ENCODE data around the gene TMX4. TPM values are rescaled to one million over a fixed set of nuclear protein-coding genes. Genes with fewer than 3 reads are reported as not detected.

Gene TMX4
- total and polyA plus RNA-seq, 2 experiments from 2014 or later, result 2.5 to 7.5 TPM

DNA sequence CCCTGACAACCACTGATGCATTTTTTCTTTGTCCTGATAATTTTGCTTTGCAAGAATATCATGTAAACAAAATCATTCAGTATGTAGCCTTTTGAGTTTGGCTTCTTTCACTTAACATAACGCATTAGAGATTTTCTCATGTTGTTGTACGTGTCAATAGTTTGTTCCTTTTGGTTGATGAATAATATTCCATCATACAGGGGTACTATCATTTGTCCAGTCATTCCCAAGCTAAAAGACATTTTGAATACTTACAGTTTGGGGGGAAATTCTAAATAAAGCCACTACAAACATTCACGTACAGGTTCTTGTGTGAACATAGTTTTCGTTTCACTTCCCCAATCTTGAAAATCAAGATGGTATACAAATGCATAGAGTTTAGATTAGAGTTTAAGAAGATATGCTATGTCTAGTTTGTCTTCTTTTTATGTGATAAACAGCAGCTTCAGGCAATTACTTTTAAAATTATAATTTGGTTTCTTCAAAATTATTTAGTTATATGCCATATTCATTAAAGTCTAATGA is 84.5 kb downstream of the TMX4 start:
- no peaks in the 10 kb centered on the region for H4K20me1 ChIP-seq (replicated peaks; ENCODE audit: insufficient read depth)
- H3F3A ChIP-seq (replicated peaks; ENCODE audit: low read depth), result no peaks in the 10 kb centered on the region
- H3K4me3 ChIP-seq, result no peak overlapping the region
- no peak overlapping the region for H3K27ac Mint-ChIP-seq
- H3K4me3 Mint-ChIP-seq, result no peak overlapping the region
- ATAC-seq, result no peak
- no peaks in the 10 kb centered on the region for H3K4me1 ChIP-seq (ENCODE audit: insufficient read depth)
- H3K36me3 ChIP-seq (ENCODE audit: insufficient read depth), result no peaks in the 10 kb centered on the region
- 0 out of 2 replicates have a peak, but pooled peaks cover 4% of the 10 kb centered on the region for H3K9me2 ChIP-seq (ENCODE audit: insufficient read depth)
- H3K27me3 Mint-ChIP-seq (ENCODE audit: insufficient read depth, low read depth, poor library complexity), result peaks cover 2% of the 10 kb centered on the region
- H3K4me2 ChIP-seq, result no peak overlapping the region
- no peaks in the 10 kb centered on the region for H3K36me3 Mint-ChIP-seq (ENCODE audit: low read depth)
- H3K79me2 ChIP-seq (replicated peaks; ENCODE audit: insufficient read depth), result no peaks in the 10 kb centered on the region
- peaks cover 3% of the 10 kb centered on the region; the same call in 1 of the 3 replicates for H3K4me1 Mint-ChIP-seq
- H3K27me3 ChIP-seq (ENCODE audit: insufficient read depth), result no peaks in the 10 kb centered on the region
- H3K27ac ChIP-seq (ENCODE audit: low read depth), result no peak overlapping the region
- H3K9me3 Mint-ChIP-seq, result no peaks in the 10 kb centered on the region
- DNase-seq (ENCODE audit: low spot score), result no peak
- TF ChIP-seq POLR2AphosphoS5 (IDR thresholded peaks at IDR 0.05; ENCODE audit: low read depth), result no peak
- H2AFZ ChIP-seq, result no peak overlapping the region

DNA sequence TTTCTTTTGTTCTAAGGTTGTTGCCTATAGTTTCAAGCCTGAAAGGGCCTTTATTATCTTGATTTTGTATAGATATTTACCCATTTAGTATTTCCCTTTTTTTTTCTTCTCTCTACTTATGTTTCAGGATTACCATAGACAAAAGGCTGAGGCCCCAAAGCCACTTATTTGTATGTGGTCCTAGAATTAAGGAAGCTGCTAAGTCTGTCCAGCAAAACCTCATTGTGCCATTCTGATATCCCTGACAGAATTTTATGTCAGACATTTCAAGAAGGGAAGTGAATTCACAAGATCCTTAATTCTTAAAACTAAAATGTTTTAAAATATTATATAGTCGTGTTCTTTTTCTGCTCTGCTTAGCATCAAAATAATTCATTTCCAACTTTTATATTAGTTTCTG is 86.2 kb downstream of the TMX4 start:
- H3K4me1 Mint-ChIP-seq, result peaks cover 3% of the 10 kb centered on the region; the same call in 1 of the 3 replicates
- no peaks in the 10 kb centered on the region for H3K9me3 Mint-ChIP-seq
- DNase-seq (ENCODE audit: low spot score), result no peak
- no peak for ATAC-seq
- no peak overlapping the region for H3K4me3 Mint-ChIP-seq
- no peaks in the 10 kb centered on the region for H3K36me3 Mint-ChIP-seq (ENCODE audit: low read depth)
- Histone ChIP-seq H3K9me2 (ENCODE audit: insufficient read depth) (0 out of 2 replicates have a peak, but pooled peaks cover 4% of the 10 kb centered on the region), H2AFZ (no peak overlapping the region), H3K4me2 (no peak overlapping the region), H3K4me3 (no peak overlapping the region), H3K79me2 (replicated peaks; ENCODE audit: insufficient read depth) (no peaks in the 10 kb centered on the region), H3K27me3 (ENCODE audit: insufficient read depth) (no peaks in the 10 kb centered on the region), H3F3A (replicated peaks; ENCODE audit: low read depth) (no peaks in the 10 kb centered on the region), H3K27ac (ENCODE audit: low read depth) (no peak overlapping the region), H4K20me1 (replicated peaks; ENCODE audit: insufficient read depth) (no peaks in the 10 kb centered on the region), H3K4me1 (ENCODE audit: insufficient read depth) (no peaks in the 10 kb centered on the region), H3K36me3 (ENCODE audit: insufficient read depth) (no peaks in the 10 kb centered on the region)
- H3K27me3 Mint-ChIP-seq (ENCODE audit: insufficient read depth, low read depth, poor library complexity), result peaks cover 2% of the 10 kb centered on the region
- H3K27ac Mint-ChIP-seq, result no peak overlapping the region
- no peak for TF ChIP-seq ZNF331 (CRISPR knock-in tag; IDR thresholded peaks at IDR 0.05; ENCODE audit: low read depth)
- no peak for TF ChIP-seq STAT1 (IDR thresholded peaks at IDR 0.05; ENCODE audit: unreplicated experiment)
- no peak for TF ChIP-seq NANOG (IDR thresholded peaks at IDR 0.05; ENCODE audit: borderline replicate concordance)
- TF ChIP-seq POLR2AphosphoS5 (IDR thresholded peaks at IDR 0.05; ENCODE audit: low read depth), result no peak
- TF ChIP-seq, protein P1, sequence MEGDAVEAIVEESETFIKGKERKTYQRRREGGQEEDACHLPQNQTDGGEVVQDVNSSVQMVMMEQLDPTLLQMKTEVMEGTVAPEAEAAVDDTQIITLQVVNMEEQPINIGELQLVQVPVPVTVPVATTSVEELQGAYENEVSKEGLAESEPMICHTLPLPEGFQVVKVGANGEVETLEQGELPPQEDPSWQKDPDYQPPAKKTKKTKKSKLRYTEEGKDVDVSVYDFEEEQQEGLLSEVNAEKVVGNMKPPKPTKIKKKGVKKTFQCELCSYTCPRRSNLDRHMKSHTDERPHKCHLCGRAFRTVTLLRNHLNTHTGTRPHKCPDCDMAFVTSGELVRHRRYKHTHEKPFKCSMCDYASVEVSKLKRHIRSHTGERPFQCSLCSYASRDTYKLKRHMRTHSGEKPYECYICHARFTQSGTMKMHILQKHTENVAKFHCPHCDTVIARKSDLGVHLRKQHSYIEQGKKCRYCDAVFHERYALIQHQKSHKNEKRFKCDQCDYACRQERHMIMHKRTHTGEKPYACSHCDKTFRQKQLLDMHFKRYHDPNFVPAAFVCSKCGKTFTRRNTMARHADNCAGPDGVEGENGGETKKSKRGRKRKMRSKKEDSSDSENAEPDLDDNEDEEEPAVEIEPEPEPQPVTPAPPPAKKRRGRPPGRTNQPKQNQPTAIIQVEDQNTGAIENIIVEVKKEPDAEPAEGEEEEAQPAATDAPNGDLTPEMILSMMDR (conservative IDR thresholded peaks at IDR 0.05; ENCODE audit: low read depth in 2 of 2), result no peak
- no peak for TF ChIP-seq ZNF114 (CRISPR knock-in tag; IDR thresholded peaks at IDR 0.05)
- TF ChIP-seq, protein P2, sequence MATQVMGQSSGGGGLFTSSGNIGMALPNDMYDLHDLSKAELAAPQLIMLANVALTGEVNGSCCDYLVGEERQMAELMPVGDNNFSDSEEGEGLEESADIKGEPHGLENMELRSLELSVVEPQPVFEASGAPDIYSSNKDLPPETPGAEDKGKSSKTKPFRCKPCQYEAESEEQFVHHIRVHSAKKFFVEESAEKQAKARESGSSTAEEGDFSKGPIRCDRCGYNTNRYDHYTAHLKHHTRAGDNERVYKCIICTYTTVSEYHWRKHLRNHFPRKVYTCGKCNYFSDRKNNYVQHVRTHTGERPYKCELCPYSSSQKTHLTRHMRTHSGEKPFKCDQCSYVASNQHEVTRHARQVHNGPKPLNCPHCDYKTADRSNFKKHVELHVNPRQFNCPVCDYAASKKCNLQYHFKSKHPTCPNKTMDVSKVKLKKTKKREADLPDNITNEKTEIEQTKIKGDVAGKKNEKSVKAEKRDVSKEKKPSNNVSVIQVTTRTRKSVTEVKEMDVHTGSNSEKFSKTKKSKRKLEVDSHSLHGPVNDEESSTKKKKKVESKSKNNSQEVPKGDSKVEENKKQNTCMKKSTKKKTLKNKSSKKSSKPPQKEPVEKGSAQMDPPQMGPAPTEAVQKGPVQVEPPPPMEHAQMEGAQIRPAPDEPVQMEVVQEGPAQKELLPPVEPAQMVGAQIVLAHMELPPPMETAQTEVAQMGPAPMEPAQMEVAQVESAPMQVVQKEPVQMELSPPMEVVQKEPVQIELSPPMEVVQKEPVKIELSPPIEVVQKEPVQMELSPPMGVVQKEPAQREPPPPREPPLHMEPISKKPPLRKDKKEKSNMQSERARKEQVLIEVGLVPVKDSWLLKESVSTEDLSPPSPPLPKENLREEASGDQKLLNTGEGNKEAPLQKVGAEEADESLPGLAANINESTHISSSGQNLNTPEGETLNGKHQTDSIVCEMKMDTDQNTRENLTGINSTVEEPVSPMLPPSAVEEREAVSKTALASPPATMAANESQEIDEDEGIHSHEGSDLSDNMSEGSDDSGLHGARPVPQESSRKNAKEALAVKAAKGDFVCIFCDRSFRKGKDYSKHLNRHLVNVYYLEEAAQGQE (IDR thresholded peaks at IDR 0.05; ENCODE audit: unreplicated experiment), result no peak
- no peak for TF ChIP-seq EZH2phosphoT487 (IDR thresholded peaks at IDR 0.05; ENCODE audit: unreplicated experiment)
- no peak for TF ChIP-seq JUNB (IDR thresholded peaks at IDR 0.05; ENCODE audit: unreplicated experiment)
- no peak for TF ChIP-seq EZH2 (IDR thresholded peaks at IDR 0.05; ENCODE audit: low read depth, unreplicated experiment)
- TF ChIP-seq, protein P3, sequence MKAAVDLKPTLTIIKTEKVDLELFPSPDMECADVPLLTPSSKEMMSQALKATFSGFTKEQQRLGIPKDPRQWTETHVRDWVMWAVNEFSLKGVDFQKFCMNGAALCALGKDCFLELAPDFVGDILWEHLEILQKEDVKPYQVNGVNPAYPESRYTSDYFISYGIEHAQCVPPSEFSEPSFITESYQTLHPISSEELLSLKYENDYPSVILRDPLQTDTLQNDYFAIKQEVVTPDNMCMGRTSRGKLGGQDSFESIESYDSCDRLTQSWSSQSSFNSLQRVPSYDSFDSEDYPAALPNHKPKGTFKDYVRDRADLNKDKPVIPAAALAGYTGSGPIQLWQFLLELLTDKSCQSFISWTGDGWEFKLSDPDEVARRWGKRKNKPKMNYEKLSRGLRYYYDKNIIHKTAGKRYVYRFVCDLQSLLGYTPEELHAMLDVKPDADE (IDR thresholded peaks at IDR 0.05), result no peak
- TF ChIP-seq CREB1 (CRISPR knock-in tag; IDR thresholded peaks at IDR 0.05; ENCODE audit: low read depth), result no peak

Measured in GM23338 (cell line).